Middle frontal gyrus (tissue), 1 donor: ENCODE measurements around the gene SUSD6.
A peak's percentile ranks its signal among the peaks of the same experiment; 100 is the strongest.
"Not testable (repeated sequence)": the region's sequence is repeated elsewhere in the genome, so short reads cannot be mapped to it uniquely, and the experiment has no call there.

Source experiments
- DNase-seq: peaks from one replicate; pipeline ENCODE4 v3.0.0-alpha.2; 2015; ENCODE audit warnings: low spot score; ENCODE audit errors: extremely low spot score

SUSD6 gene

DNA sequence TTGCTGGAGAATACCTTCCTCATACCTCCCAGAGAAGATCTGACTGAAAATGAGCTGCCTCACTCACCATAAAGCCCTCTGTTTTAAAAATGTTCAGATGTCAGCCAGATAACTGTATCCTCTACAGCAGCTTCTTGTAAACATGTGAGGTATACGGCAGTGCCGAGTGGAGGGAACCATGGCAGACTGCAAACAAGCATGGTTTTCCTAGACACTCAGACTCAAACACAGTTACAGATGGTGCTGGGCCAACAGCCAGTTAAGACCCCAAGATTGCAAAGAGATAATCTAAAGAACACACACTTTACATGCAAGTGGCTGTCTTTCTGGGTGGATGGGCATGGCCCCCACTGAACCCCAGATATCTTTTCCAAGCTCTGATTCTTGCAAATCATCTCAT is 20.1 kb upstream of the SUSD6 start:
- no peak for DNase-seq

DNA sequence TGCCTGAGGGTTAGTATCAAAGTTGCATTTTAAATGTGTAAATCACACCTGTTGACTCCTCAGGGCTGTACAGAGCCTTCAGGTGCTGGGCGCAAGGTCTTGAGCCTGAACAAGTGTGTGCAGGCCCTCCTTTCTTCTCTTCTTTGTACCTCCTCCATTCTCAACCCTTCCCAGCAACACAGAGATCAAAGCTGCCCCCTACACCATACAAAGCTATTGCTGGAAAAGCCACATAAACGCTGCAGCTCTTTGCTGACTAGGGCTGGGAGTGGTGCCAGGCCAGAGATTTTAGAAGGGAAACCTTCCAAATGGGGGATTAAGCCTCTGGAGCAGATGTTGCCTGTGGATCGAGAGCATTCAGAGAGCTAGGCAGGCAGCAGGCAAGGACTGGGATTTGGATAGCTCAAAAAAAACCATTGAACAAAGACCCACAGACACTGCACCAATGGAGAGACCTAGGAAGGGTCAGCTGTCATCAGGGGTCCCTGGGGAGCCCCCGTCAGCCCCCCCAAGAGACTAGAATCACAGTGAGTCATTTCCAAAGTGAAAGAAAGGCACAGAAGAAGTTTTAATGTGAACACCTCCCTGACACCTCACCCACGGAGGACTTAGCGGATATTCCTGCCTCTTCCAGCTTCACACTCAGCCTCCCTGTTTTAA is 18.2 kb upstream of the SUSD6 start:
- DNase-seq, result peak; percentile 11

DNA sequence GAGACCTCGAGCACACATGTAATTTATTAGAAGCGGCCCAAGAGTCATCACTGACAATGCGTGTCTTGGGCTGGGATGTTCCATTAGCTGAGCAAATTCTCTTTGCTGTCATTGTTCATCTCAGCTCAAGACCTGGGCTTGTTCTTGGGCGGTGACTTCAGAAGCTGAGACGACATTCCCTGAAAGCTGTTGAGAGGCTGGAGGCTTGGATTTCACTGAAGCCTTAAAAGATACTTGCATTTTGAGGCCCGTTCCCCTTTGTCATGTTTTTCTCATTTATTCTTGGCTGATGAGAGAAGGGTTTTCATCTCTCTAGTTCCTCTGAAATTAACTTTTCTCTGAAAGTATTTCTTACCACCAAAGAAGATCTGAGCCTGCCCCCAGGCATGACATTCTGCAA is 16.6 kb upstream of the SUSD6 start:
- DNase-seq, result no peak

DNA sequence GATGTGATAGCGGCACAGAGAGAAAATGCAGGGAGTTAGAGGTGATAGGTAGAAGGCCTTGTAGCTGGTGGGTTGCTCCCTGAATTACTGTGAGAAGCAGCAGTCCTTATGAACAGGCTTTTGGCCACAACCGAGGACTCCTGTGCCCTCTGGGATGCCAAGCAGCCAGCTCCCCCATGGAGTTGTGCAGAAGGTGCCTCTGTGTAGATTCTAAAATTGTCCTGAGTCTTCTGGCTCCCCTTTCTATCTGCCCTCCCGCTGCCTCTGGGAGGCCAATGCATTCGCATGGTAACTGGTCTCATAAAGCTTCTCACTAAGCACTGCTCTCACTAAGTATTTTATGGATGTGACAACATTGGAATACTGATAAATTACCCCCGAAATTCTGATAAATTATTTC is 16.1 kb upstream of the SUSD6 start:
- DNase-seq, result no peak

DNA sequence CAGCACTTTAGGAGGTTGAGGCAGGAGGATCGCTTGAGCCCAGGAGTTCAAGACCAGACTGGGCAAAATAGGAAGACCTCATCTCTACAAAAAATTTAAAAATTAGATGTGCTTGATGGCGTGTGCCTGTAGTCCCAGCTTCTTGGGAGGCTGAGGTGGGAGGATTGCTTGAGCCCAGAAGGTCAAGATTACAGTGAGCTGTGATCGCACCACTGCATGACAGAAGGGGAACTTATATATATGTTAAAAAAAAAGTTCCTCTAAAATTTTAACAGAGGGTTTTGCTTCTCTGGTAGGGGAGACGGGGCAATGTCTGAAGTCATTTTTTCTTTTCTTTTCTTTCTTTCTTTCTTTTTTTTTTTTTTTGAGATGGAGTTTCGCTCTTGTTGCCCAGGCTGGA is 12.0 kb upstream of the SUSD6 start:
- DNase-seq, result not testable (repeated sequence)

DNA sequence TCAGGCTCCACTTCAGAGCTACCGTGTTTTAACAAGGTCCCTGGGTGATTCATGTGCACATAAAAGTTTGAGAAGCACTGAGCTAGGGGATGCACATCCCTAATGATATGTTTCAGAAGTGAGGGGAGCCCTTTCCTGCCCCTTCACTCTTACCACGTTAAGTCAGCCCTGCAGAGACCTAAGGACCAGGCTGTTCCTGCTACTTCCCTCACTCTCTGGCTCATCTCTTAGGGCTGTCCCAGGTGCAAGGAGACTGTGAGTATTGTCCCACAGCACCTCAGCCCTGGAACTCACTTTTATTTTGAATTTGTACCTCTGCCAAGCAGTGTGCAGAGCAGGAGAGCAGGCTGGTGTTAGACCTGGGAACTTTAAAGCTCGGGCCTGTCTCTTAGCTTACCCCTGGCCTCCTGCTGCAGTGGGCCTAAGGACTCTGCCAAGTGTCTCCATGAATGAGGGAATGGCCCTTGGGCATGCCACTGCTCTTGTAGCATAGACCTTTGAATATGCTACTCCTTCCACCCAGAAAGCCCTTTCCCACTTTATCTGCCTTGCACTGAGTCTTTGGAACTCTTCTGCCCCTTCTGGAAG is 11.0 kb upstream of the SUSD6 start:
- DNase-seq, result no peak

DNA sequence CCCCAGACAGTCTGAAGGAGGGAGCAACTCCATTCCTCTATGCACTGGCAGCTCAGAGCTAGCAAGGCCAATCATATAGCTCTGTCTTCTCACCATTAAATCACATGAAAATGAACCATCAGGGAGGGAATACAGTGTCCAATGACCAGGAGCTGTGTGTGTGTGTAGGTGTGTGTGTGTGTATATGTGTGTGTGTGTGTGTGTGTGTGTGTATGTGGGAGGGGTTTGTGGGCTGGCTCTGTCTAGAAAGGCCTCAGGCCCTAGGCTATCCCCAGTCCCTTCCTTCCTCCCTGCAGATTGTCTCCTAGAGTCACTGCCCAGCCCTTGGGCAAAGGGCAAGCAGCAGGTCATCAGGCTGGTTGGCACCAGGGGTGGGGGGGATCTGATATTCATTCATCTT is 5.7 kb upstream of the SUSD6 start:
- DNase-seq, result no peak

DNA sequence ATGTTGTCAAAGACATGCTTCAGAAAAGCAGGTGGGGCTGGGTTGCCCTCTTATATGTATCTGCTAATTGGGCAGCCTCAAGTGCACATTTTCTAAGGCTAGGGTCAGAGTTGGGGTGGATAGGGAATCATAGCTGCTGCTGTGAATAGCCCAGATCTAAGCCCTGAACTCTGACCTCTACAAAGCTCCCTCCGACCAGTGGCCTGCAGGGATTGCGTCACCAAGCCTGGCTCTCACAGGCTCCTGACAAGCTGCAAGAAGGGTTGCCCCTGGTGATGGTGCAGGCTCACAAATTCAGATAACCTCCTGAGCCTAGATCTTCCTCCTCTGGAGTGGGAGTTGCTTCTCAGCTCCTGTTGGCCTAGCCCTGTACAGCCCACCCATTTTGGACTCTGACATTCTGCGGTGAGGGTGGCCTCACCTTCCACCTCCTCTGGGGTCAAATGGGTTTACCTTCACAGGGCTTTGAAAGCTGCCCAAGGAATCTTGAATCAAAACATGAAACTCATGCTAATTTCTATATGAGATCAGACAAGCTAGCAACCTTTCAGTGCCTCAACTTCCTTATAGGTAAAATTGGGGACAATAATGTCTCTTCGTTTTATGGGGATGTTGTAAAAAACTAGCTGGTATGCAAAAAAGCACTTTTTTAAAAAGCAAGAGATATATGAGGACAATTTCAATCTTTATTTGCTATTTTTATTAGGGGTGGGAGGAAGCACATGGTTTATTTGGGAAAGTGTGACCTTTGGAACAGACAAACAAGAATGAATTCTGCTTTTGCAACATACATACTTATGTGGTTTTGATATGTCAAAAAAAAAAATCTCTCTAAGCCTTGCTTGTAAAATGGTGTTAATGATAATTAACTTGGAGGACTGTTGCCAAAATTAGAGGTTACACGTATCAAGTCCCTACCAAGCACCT is 4.9 kb upstream of the SUSD6 start:
- no peak for DNase-seq

DNA sequence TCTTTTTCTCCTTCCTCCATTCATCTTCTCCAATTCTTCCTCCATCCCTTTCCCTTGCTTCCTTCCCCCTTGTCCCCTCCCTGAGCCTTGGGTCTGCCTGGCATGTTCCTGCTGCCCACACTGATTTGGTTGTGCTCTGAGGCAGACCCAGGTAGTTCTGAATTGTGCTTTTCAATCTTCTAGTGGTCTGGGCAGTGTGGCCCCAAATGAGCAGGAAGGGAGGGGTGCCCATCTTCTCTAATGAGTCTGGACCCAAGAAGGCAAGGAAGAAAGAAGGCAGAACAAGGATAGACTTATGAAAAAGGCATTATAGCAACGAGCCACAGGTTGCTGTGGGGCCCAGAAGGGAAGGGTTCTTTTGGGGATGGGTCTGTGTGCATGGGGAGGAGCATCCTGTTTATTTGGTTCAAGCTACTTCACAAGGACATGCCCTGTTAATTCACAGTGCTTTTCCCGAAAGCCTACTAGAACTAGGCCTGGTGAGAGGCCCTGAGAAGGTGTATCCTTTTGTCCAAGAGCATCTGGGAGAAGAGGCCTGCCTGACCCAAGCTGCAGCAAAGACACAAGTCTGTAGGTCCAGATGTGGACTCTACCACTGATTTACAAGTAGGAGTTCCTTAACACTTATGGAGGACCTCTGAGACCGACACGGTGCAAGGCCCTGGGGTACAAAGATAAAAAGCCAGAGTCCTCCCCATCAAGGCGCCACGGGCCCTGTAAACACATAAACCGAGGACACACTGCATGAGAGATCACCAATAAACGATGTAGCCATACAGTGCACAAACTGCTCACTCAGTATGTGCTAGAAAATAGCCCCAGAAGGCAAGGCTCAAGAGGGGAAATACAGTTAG is 1.1 kb upstream of the SUSD6 start:
- DNase-seq, result no peak

DNA sequence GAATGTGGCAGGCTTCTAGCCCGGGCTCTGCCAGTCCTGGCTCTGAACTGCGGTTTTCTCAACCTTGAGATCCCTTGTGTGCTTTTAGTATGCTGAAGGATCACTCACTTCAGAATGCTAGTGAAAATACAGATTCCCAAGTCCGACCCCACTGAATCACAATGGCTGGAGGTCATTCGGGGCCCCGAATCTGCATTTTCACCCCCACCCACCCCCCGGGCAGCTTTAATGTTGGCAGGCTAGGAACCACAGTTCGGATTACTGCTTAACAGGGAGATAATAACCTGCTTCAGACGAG is 573 bp upstream of the SUSD6 start:
- DNase-seq, result no peak

DNA sequence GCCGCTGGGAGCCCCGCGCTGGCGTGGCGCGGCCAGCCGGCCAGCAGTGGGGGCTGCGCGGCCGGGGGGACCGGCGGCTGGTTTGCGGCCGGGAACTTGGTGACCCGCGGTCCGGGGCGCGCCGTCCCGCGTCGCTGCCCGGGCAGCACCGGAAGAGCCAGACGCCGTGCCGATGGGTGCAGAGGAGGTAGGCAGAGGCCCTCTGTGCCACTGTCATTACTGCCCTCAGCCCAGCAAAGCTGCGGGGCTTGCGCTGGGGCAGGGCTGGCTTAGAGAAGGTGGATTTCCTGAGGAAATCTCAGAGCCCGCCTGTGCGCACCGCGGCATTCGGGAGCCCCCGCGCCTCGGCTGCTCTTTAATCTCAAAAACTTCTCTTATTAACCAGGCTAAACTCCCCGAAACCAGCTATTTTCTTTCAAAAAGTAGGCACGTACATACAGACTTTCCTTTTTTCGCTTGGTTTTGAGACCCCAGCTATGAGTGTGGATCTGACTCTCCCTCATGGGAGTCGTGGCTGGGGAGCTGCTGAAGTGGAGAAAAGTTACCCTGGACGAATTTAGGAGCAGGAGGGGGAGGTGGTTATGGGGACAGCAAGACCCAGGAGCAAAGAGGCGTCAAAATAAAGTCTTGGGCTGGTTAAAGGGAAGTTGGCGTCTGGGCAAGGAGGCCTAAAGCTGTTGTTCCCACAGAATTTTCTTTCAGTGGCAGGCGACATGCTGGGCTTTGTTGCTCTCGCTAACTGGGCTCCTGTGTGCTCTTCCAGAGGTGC is 802 bp downstream of the SUSD6 start:
- no peak for DNase-seq

DNA sequence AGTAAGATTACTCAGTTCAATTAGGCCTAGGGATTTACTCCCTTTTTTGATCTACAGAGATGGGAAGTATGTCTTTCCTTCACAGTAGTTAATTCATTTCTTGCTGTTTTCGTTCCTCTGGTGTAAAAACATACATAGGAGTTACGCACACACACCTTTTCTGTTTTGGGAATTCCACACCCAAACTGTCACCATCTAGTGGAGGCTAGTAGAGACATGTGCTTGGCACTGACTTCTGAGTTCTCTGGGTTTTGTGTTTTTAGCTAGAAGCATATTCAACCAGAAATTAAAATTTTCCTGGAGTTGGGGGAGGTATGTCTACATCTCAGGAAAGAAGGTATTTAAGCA is 1.4 kb downstream of the SUSD6 start:
- DNase-seq, result no peak

DNA sequence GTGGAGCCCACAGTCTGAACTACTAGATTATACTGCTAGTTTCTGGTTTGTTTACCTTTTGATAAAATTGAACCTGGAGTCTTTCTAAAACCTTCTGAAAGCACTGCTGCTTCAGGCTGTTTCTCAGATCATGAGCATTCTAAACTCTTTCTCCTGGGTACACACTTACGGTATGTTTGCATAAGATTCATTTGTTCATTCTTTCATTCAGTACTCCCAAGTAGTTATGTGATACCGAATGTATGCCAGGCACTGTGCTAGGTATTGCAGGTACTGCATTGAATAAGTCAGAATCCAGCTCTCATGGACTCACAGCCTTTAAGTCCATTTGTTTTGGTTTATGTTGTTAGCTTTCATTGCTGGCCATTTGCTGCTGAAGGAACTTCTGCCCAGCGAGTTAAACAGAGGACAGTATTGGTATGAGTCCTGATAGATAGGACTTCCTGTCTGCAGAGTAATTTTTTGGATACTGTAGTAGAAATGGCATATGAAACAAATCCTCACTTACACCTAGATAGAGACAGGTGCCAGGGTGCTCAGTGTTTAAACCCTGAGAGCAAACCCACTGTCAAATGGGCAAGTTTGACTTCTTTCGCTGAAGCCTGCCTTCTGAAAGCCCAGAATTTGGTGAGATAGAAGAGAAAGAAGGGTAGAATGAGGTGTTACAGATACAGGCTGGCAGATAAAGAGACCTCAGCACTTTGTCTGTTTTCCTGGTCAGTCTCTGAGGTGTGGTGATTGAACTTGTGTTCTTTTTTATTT is 2.1 kb downstream of the SUSD6 start:
- no peak for DNase-seq

DNA sequence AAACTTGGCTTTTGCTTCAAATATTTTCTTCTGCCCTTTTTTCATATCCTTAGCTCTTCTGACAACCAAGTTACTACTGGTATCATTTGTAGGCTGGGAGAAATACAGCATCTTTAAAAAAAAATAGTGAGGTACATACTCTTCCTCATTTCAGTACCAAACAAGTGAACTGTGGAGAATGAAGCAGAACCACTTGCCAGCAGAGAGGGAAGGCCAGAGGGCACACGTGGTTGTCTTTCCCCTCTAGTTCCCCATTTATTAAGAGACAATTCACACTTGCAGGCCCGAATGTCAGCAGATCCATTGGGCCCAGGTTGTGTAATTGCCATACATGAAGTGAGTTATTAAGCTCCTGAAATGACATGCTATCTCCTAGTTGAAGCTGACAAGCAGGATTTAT is 3.2 kb downstream of the SUSD6 start:
- no peak for DNase-seq

DNA sequence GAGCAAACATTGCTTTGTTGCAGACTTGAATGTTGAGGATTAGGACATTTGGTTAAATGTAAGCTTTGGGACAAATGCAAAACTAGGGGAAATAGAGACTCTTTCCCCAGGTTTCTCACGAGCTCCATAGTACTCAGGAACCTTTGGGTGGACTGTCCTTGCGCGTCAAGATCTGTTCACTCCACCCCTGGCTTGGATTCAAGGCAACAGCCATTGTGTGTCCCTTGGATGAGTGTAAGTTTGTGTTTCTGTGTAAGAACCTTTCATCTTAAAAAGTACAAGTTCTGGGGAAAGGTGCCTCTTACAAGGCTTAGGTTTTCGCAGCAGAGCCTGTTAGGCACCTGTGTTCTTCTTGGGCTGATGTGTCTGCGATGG is 3.7 kb downstream of the SUSD6 start:
- no peak for DNase-seq

DNA sequence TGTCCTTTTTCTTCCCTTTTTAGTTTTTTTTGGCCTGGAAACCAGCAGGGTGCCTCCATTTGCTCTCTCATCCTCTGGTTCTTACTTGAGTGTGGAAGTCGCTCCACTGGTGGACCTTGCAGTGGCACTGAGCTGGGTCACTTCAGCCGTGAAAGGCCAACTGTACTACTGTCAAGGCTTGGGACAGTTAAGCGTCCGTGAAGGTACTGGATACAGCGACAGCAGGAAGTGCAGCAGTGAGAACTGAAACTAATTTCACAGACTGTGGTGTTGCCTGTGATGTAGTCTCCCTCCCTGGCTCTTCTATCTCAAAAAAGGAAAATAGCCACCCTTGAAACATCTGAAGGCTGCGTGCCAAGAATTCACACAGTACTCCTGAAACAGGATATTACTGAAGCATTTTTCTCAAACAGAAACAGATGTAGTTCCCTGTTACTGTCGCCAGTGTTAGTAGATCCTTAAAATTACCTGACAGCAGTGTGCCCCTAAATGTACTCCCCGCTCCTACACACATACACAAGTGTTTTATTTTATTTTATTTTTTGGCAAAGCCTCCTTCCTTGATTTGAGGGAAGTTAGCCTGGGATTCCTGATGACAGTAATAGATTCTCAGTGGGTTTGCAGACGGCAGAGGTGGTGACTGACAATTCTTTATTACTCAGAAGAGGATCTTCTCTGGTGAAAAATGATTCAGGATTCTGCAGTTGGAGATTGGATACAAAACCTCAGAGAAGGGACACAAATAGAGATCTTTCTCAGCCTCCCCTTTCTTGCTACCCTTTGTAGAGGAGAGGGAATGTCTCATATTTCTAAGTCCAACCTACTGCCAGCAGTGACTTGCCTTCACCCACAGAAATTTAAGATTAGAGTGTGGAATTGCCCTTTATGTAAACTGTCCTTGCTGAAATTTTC is 4.4 kb downstream of the SUSD6 start:
- DNase-seq, result peak; percentile 54

DNA sequence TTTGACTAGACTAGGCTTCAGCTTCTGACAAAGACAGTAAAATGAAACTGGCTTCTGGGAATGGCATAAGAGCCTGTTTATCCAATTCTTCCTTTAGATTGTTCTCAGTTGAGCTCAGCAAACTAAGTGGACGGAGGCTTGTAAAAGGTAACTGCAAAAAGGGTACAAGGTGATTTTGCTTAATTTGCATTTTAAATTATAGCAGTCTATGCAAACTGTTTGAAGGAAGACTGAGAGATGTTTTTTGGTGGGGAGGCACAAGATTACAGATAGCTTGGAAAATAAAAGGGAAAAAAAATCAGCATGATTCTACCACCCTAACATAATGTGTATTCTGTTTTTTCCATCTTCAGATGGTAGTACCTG is 5.0 kb downstream of the SUSD6 start:
- no peak for DNase-seq

DNA sequence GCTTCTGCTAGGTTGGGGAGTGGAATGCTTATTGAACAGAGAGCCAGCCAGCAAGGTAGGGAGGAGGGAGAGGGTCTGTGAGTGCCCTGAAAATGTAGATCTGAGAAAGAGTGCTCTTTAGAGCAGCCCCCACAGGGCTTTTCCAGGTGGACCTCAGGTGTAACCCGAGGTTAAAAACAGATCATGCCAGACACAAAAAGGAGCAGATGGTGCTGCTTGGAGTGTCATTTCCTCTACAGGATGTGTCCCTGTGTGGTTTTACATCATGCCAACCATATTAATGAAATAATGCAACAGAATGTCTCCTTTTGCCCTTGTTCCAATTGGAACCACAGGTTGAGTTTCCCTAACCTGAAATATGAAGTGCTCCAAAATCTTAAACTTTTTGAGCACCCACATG is 6.4 kb downstream of the SUSD6 start:
- no peak for DNase-seq

DNA sequence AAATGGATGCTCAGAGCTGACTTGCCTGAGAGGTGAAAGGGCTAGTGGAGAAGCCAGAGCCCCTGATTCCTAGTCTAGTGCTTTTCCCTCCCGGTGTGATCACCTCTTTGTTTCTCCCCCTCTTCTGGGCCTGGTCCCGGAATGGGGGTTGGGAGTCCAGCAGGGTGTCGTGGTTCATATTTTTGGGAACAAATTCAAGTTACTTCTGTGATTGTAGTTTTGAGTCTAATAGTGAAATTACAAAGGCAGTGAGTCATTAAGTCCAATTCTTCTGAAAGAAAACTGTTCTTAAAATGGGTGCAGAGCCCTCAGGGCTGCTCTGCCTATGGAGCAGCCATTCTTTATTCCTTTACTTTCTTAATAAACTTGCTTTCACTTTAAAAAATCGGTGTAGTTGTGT is 7.6 kb downstream of the SUSD6 start:
- no peak for DNase-seq

DNA sequence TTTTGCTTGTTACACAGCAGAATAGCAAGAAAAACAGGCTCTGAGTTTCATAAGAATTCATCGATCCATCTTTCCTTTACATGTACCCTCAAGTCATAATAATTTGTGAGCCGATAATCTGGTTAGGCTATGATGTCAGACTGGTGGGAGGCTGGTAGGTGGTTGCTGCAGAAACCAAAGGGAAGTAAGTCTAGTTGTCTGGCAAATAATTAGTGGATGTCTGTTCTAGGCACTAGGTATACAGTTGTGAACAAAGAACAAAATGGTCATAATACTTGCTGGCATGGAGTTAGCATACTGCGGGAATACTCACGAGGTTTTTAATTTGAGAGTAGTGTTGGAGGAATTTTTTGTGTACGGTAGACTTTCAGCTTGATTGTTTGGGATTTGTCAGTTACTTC is 8.8 kb downstream of the SUSD6 start:
- no peak for DNase-seq
